HG03342 (cell line): ENCODE measurements around the gene RAD51AP2.
"Not testable (repeated sequence)": the region's sequence is repeated elsewhere in the genome, so short reads cannot be mapped to it uniquely, and the experiment has no call there.

Source experiments
- ATAC-seq: cut with Tn5 transposase; IDR thresholded peaks from one replicate; pipeline ENCODE4 v1.9.1; 2021; ENCODE audit warnings: mild to moderate bottlenecking, moderate library complexity; ENCODE audit not compliant: unreplicated experiment

The RAD51AP2 gene

GRCh38 chr2:17538022-17538843 lies 20.0 kb upstream of the RAD51AP2 start:
- peak; percentile 37 for ATAC-seq

GRCh38 chr2:17536416-17536815 lies 18.2 kb upstream of the RAD51AP2 start:
- no peak for ATAC-seq

GRCh38 chr2:17533546-17533945 lies 15.3 kb upstream of the RAD51AP2 start:
- no peak for ATAC-seq

DNA sequence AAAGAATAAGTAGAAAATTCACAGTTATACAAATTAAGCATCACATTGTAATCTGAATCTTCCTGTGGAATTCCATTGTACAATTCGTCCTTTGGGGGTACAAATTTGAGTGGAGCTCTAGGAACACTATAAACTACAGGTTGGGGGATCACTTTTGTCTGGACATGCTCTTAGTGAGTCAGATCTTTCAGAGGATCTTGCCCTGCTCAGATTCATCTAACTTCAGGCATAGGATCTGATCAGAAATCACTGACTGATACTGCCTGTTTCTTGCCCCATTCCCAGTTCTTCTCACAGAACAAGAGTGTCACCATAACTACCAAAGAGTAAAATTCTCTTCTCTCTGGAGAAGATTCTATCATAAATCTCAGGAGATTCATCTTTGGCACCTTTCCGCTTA lies 11.5 kb upstream of the RAD51AP2 start:
- ATAC-seq = no peak

DNA sequence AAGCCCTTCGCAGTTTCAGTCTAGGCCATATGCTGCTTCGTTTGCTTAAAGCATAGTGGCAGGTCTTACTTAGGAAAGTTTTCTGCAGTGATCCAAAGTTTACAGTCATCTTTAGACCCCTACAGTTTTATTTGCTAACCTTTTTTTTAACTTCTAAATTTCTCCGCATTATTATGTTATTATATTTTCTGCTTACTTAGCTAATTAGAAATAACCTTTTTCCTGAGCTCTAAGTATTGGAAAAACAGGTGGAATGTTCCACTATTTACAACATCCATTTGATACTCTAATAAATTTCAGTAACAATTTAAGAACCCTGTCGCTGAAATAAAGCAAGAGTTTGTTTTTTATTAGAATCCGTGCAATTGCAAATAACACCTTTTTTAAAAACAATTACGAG lies 4.1 kb upstream of the RAD51AP2 start:
- ATAC-seq = no peak

DNA sequence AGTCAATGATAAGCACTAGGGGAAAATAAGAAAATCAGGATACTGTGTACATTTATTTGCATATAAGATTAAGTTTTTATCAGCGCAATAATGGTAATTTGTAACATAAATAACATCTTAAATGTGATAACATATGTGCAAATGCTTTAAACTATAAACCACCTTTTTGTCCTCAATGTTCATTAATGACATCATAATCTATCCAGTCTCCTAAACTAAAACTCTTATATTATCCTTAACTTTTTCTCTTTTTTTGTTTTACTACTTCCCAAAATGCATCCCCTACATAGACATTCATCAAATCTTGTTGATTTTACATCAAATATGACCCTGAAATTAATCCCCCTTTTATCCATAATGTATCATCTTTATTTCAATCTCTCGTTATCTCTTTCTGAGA lies 3.4 kb upstream of the RAD51AP2 start:
- ATAC-seq = no peak

DNA sequence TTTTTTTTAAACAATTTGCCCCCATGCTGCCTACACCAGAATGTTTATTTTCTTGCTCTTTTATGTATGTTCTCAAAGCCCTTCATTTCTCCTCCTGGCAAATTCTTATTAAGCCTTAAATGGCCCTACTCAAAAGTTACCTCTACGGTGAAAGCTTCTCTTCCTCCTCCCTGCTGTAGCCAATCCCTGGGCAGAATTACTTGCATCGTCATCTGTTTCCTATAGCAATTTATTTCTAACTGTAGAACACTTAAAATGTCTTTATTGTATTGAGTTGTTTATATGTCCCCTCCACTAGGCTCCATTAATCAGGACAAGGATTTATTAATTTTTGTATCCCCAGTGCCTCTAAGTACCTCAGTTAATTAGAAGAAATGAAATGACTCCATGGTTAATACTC lies 2.5 kb upstream of the RAD51AP2 start:
- ATAC-seq = no peak

- ATAC-seq = no peak
Observed at GRCh38 chr2:17519486-17519885, 1.2 kb upstream of the RAD51AP2 start.

GRCh38 chr2:17517481-17518211 lies 594 bp downstream of the RAD51AP2 start:
- ATAC-seq = peak; percentile 27

DNA sequence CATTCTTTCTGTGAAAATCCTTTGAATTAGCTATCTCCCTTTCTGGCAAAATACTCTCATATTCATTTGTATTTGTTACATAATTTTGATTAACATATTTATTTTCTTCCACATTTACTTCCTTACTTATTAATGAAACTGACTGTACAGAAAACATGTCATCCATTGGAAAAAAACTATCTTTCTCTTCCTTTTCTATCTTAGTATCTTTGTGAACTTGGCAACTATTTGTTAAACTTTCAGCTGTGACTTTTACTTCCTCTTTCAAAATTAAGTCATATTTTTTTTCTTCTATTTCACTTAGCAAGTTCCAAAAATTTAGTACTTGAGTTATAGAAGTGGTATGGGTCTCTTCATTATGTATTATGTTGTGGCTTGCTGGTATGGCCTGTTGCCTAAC lies 2.6 kb downstream of the RAD51AP2 start:
- ATAC-seq = peak; percentile 35

DNA sequence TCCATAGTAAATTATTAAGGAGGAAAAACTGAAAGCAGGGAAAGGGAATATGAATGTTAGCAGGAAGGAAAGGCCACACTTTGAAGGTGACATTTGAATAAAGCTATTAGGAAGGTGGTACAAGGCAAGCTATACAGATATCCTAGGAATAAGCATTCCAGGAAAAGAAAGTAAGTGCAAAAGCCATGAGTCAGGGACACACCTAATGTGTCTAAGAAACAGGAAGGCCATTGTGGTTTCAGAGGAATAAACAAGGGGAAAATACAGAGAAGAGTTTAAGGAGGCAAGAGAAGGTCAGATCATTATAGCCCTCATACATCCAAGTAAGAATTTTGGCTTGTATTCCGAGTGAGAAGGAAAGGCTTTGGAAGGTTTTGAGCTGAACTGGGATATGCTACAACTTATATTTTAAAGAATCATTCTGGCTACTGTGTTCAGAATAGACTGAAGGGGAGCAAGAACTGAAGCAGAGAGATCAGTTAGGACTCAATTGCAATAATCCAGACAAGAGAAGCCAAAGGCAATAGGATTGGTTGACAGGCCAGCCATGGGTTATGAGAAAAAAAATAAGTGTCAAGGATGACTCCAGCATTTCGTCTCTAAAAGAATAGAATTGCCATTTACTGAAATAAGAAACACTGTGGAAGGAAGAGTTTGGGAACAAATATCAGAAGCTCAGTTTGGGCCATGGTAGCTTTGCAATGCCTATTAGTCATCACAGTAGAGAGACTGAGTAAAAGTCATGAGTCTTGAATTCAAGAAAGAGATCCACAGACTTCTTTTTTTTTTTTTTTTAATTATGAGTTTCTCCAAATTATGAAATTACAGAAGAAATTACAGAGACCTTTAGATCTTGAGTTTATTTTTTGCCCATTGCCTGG lies 11.3 kb downstream of the RAD51AP2 start:
- ATAC-seq = no peak

DNA sequence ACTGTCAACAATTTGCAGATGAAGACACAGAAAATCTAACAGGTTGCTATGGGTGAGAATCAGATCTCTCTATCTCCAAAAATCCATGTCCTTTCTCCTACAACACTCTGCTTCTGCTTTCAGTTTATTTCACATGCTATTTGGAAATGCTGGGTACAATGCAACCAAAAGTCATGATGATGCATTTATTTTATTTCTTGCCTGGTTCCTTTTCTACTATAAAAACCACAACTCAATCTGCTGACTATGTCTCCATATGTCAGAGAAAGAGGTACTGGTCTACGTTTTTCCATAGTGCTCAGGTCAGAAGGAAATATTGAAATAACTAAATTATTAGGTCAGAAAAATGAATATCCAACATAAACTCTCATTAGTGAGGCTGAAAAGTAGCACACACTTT lies 20.5 kb downstream of the RAD51AP2 start:
- ATAC-seq = no peak

- no peak for ATAC-seq
Observed at GRCh38 chr2:17495590-17495989, 22.6 kb downstream of the RAD51AP2 start.

DNA sequence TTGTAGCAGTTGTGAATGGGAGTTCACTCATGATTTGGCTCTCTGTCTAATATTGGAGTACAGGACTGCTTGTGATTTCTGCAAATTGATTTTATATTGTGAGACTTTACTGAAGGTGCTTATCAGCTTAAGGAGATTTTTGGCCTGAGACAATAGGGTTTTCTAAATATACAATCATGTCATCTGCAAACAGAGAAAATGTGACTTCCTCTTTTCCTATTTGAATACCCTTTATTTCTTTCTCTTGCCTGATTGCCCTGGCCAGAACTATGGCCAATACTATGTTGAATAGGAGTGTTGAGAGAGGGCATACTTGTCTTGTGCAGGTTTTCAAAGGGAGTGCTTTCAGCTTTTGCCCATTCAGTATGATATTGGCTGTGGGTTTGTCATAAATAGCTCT lies 28.1 kb downstream of the RAD51AP2 start:
- not testable (repeated sequence) for ATAC-seq

GRCh38 chr2:17488610-17489009 lies 29.6 kb downstream of the RAD51AP2 start:
- ATAC-seq = not testable (repeated sequence)

GRCh38 chr2:17483496-17483895 lies 34.7 kb downstream of the RAD51AP2 start:
- ATAC-seq = no peak

- no peak for ATAC-seq
Observed at GRCh38 chr2:17482651-17483050, 35.6 kb downstream of the RAD51AP2 start.

DNA sequence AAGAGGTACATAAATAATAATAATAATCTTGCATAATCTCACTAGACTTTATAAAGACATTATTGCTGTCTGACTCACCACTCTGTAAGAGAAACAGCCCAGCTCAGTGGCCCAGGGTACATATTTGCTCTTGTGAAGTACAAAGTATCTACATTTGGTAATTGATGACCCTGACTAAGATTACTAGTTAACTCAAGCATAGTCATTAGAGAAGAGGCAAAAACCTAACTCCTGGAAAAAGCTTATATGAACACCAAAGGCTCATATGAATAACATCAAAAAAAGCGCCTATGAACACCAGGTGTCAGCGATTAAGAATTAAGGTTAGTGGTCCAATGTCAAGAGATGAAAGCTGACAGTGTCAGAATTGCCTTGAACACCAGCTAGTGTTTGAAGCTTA lies 38.4 kb downstream of the RAD51AP2 start:
- ATAC-seq = no peak

- ATAC-seq = no peak
Observed at GRCh38 chr2:17476830-17477229, 41.4 kb downstream of the RAD51AP2 start.

GRCh38 chr2:17476064-17476463 lies 42.2 kb downstream of the RAD51AP2 start:
- no peak for ATAC-seq

DNA sequence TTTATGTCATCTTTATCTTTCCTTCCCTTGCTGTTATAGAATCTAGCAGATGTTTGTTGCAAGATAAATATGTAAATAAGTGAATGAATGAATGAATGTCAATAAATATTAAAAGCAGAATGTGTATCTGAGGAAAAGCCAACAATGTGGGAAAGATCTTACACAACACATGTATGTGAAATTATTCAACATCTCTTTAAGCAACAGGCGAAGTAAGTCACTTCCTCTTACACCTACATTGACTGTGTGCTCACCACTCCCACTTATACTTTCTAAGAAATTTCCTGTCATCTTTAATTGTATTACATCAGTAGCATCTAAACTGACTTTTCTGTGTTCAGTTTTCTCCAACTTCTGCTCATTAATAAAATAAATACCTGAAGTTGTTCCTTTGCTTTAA lies 43.0 kb downstream of the RAD51AP2 start:
- ATAC-seq = no peak
